Panc1 (cell line): ENCODE data around the gene AGT. TPM values are rescaled to one million over a fixed set of nuclear protein-coding genes. Genes with fewer than 3 reads are reported as not detected.

Experiments used
- ATAC-seq: fragments of 200-7000 bp; cut with Tn5 transposase; 2 replicates; pipeline ENCODE4 v1.9.1; 2020; ENCODE audit warnings: mild to moderate bottlenecking, moderate library complexity
- BruUV-seq: library from RNA; stranded (reverse); fragments of 400-500 nt; replicated peaks from 2 replicates; lab custom pipeline; 2021; lab: Mats Ljungman, UMichigan
- CTCF ChIA-PET: fragments of 300-600 bp; sonication (Branson Sonifier 250); formaldehyde crosslinking; loops from one replicate; lab custom pipeline; 2022; ENCODE audit warnings: antibody characterized with exemption; lab: Charles Lee
- POLR2A ChIA-PET: fragments of 300-600 bp; sonication (Branson Sonifier 250); formaldehyde crosslinking; loops from one replicate; lab custom pipeline; 2022; ENCODE audit warnings: antibody characterized with exemption; lab: Charles Lee
- DNase-seq: peaks from one replicate; pipeline ENCODE4 v3.0.0-alpha.2; 2010; ENCODE audit warnings: low read depth, low spot score
- H3K27ac ChIP-seq: 2 replicates; pipeline ENCODE4 v1.5.1; 2011; ENCODE audit warnings: mild to moderate bottlenecking, low read length, inconsistent platforms
- H3K27me3 ChIP-seq: fragments of 200-500 bp; sonication (Bioruptor generic); 2 replicates; pipeline ENCODE4 v1.6.0; 2014; ENCODE audit warnings: low read length, inconsistent platforms; ENCODE audit not compliant: control insufficient read depth, insufficient read depth
- H3K36me3 ChIP-seq: fragments of 200-500 bp; sonication (Bioruptor generic); 2 replicates; pipeline ENCODE4 v1.5.1; 2014; ENCODE audit warnings: inconsistent platforms, mild to moderate bottlenecking, low read length, moderate library complexity; ENCODE audit not compliant: control insufficient read depth, insufficient read depth
- H3K4me1 ChIP-seq: 2 replicates; pipeline ENCODE4 v1.5.1; 2011; ENCODE audit warnings: inconsistent platforms, mild to moderate bottlenecking, low read length, moderate library complexity; ENCODE audit not compliant: control insufficient read depth, insufficient read depth
- H3K4me3 ChIP-seq, 2 experiments: 2 replicates each; pipeline ENCODE4 v1.5.1; 2011 to 2012; ENCODE audit warnings: low read depth in 2 of 2, low read length in 2 of 2, mild to moderate bottlenecking in 2 of 2, inconsistent platforms in 1 of 2, moderate library complexity in 1 of 2
- H3K9me3 ChIP-seq: fragments of 200-500 bp; sonication (Bioruptor generic); 2 replicates; pipeline ENCODE4 v1.5.1; 2014; ENCODE audit warnings: low read depth, mild to moderate bottlenecking, inconsistent platforms, low read length, moderate library complexity; ENCODE audit not compliant: control insufficient read depth, insufficient read depth
- CTCF ChIP-seq: fragments of 450-650 bp; IDR thresholded peaks from 2 replicates; pipeline ENCODE4 v1.5.1; 2017; ENCODE audit warnings: mild to moderate bottlenecking
- POLR2AphosphoS5 ChIP-seq: IDR thresholded peaks from 2 replicates; pipeline ENCODE4 v1.6.1; 2012; ENCODE audit warnings: mild to moderate bottlenecking, low read depth, low read length, moderate library complexity
- REST ChIP-seq, 2 experiments: IDR thresholded peaks; 2 replicates each; pipeline ENCODE4 v1.6.1; 2011 to 2012; ENCODE audit warnings: low read depth in 2 of 2, control low read depth in 1 of 2, low read length in 1 of 2, mild to moderate bottlenecking in 1 of 2, moderate library complexity in 1 of 2; ENCODE audit not compliant: insufficient read depth in 1 of 2
- SIN3A ChIP-seq: IDR thresholded peaks from 2 replicates; pipeline ENCODE4 v1.6.1; 2012; ENCODE audit warnings: low read depth, mild to moderate bottlenecking, low read length, moderate library complexity, borderline replicate concordance; ENCODE audit not compliant: insufficient read depth
- TCF7L2 ChIP-seq: IDR thresholded peaks from 2 replicates; pipeline ENCODE4 v1.6.1; 2011; ENCODE audit warnings: mild to moderate bottlenecking, low read depth, low read length, inconsistent platforms
- in situ Hi-C: cut with HindIII; loops from 2 replicates; pipeline ENCODE4 v1.10.0; 2016; ENCODE audit warnings: low sequenced_read_pairs, low pct_unique_long_range_greater_than_20kb
- intact Hi-C: fragments of 100-400 bp; cut with micrococcal nuclease; formaldehyde crosslinking; loops from one replicate; pipeline ENCODE4 v1.10.0; 2022; ENCODE audit not compliant: unreplicated experiment
- total RNA-seq: library from RNA; stranded (reverse); gene quantifications from one replicate; pipeline ENCODE4 v1.2.1, GENCODE V29; 2021; ENCODE audit not compliant: unreplicated experiment

The AGT gene
- total RNA-seq, 1 experiment from 2014 or later = 0.87 TPM

GRCh38 chr1:230750576-230750975, 36.7 kb upstream of the AGT start:
- POLR2A ChIA-PET = no interaction called here
- TF ChIP-seq SIN3A (no peak), POLR2AphosphoS5 (no peak), CTCF (no peak), TCF7L2 (no peak), REST (IDR thresholded peaks at IDR 0.05; ENCODE audit: insufficient read depth in 1 of 2, low read depth in 2 of 2, low read length in 1 of 2) (no peak)
- Histone ChIP-seq H3K36me3 (no peaks in the 10 kb centered on the region; the same call in 1 of the 2 replicates), H3K27me3 (no peaks in the 10 kb centered on the region), H3K4me1 (no peaks in the 10 kb centered on the region), H3K4me3 (no peak overlapping the region), H3K9me3 (no peaks in the 10 kb centered on the region), H3K27ac (no peak overlapping the region)
- no TSS peak for BruUV-seq
- intact Hi-C loops = no loop called here
- CTCF ChIA-PET = no interaction called here
- ATAC-seq = no peak
- DNase-seq = no peak
- in situ Hi-C loops = no loop called here

- POLR2A ChIA-PET = no interaction called here
- BruUV-seq = no TSS peak
- no peak for DNase-seq
- no peak for TF ChIP-seq POLR2AphosphoS5
- TF ChIP-seq CTCF = no peak
- TF ChIP-seq SIN3A = no peak
- TF ChIP-seq REST (IDR thresholded peaks at IDR 0.05; ENCODE audit: insufficient read depth in 1 of 2, low read depth in 2 of 2, low read length in 1 of 2) = no peak
- no peak for TF ChIP-seq TCF7L2
- CTCF ChIA-PET = no interaction called here
- H3K27ac ChIP-seq = no peak overlapping the region
- no peak overlapping the region for H3K4me3 ChIP-seq
- no peaks in the 10 kb centered on the region for H3K27me3 ChIP-seq
- no peaks in the 10 kb centered on the region for H3K4me1 ChIP-seq
- H3K9me3 ChIP-seq = no peaks in the 10 kb centered on the region
- H3K36me3 ChIP-seq = no peaks in the 10 kb centered on the region; the same call in 1 of the 2 replicates
- intact Hi-C loops = no loop called here
- in situ Hi-C loops = no loop called here
- no peak for ATAC-seq
Observed at GRCh38 chr1:230749635-230750034, 35.7 kb upstream of the AGT start.
